ENCODE measurements around the gene IMMP2L.

Gene IMMP2L

GRCh38 chr7:111098926-111099250, 463.4 kb downstream of the IMMP2L start:
- no peak for DNase-seq (ENCODE audit: low spot score)

- peak; percentile 37 for DNase-seq (ENCODE audit: low spot score)
These were observed 464.0 kb downstream of the IMMP2L start for GRCh38 chr7:111098011-111098925.

GRCh38 chr7:111096997-111097396, 465.3 kb downstream of the IMMP2L start:
- no peak for DNase-seq (ENCODE audit: low spot score)

- no peak for DNase-seq (ENCODE audit: low spot score)
These were observed 467.9 kb downstream of the IMMP2L start for GRCh38 chr7:111094419-111094818.

- DNase-seq (ENCODE audit: low spot score): no peak
These were observed 468.8 kb downstream of the IMMP2L start for GRCh38 chr7:111093496-111093895.

- DNase-seq (ENCODE audit: low spot score): no peak
These were observed 469.7 kb downstream of the IMMP2L start for GRCh38 chr7:111092406-111093236.

GRCh38 chr7:111091593-111092358, 470.5 kb downstream of the IMMP2L start:
- no peak for DNase-seq (ENCODE audit: low spot score)

GRCh38 chr7:111090846-111091245, 471.4 kb downstream of the IMMP2L start, which contains the start of gene LRRN3:
LRRN3 (plus strand) TSS chr7:111091127; CDS start chr7:111122773, 31,646 bp downstream.
- DNase-seq (ENCODE audit: low spot score): no peak

GRCh38 chr7:111089822-111090426, 472.4 kb downstream of the IMMP2L start:
- DNase-seq (ENCODE audit: low spot score): no peak

- DNase-seq (ENCODE audit: low spot score): no peak
These were observed 474.0 kb downstream of the IMMP2L start for GRCh38 chr7:111088328-111088727.

- no peak for DNase-seq (ENCODE audit: low spot score)
These were observed 475.8 kb downstream of the IMMP2L start for GRCh38 chr7:111086532-111086931.

GRCh38 chr7:111085356-111085755, 476.9 kb downstream of the IMMP2L start:
- no peak for DNase-seq (ENCODE audit: low spot score)

- no peak for DNase-seq (ENCODE audit: low spot score)
These were observed 478.9 kb downstream of the IMMP2L start for GRCh38 chr7:111083413-111083812.

- DNase-seq (ENCODE audit: low spot score): no peak
These were observed 479.9 kb downstream of the IMMP2L start for GRCh38 chr7:111082351-111082750.

- no peak for DNase-seq (ENCODE audit: low spot score)
These were observed 480.6 kb downstream of the IMMP2L start for GRCh38 chr7:111081546-111082267.

- no peak for DNase-seq (ENCODE audit: low spot score)
These were observed 481.7 kb downstream of the IMMP2L start for GRCh38 chr7:111080495-111081105.

- no peak for DNase-seq (ENCODE audit: low spot score)
These were observed 485.3 kb downstream of the IMMP2L start for GRCh38 chr7:111077001-111077400.

- no peak for DNase-seq (ENCODE audit: low spot score)
These were observed 486.1 kb downstream of the IMMP2L start for GRCh38 chr7:111076205-111076604.

GRCh38 chr7:111075498-111075897, 486.8 kb downstream of the IMMP2L start:
- DNase-seq (ENCODE audit: low spot score): no peak

GRCh38 chr7:111074748-111075146, 487.5 kb downstream of the IMMP2L start:
- DNase-seq (ENCODE audit: low spot score): no peak

All from D341Med (cell line).